ENCODE results near the gene PADI4. TPM values are rescaled to one million over a fixed set of nuclear protein-coding genes. Genes with fewer than 3 reads are reported as not detected.

The PADI4 gene
- total RNA-seq, 1 donor from 2014 or later: 0.67 TPM

- intact Hi-C loops (cut with micrococcal nuclease): no loop called here
- ATAC-seq (no peak), DNase-seq (no peak)
Measured at GRCh38 chr1:17280436-17280835, 27.6 kb upstream of the PADI4 start.

- intact Hi-C loops (cut with micrococcal nuclease): no loop called here
- no peak for ATAC-seq
- no peak for DNase-seq
Measured at GRCh38 chr1:17280894-17281293, 27.1 kb upstream of the PADI4 start.

GRCh38 chr1:17281775-17282181 is 26.2 kb upstream of the PADI4 start:
- intact Hi-C loops (cut with micrococcal nuclease): no loop called here
- ATAC-seq (no peak), DNase-seq (no peak)

- no peak for ATAC-seq
- intact Hi-C loops (cut with micrococcal nuclease): no loop called here
- DNase-seq: no peak
Measured at GRCh38 chr1:17282836-17283235, 25.2 kb upstream of the PADI4 start.

- ATAC-seq: no peak
- DNase-seq: no peak
- intact Hi-C loops (cut with micrococcal nuclease): no loop called here
Measured at GRCh38 chr1:17286646-17287045, 21.4 kb upstream of the PADI4 start.

- no peak for ATAC-seq
- intact Hi-C loops (cut with micrococcal nuclease): no loop called here
- DNase-seq: no peak
Measured at GRCh38 chr1:17287130-17287776, 20.7 kb upstream of the PADI4 start.

- no peak for ATAC-seq
- no peak for DNase-seq
- intact Hi-C loops (cut with micrococcal nuclease): no loop called here
Measured at GRCh38 chr1:17289721-17290120, 18.3 kb upstream of the PADI4 start.

- intact Hi-C loops (cut with micrococcal nuclease): no loop called here
- DNase-seq (no peak), ATAC-seq (no peak)
Measured at GRCh38 chr1:17290553-17290952, 17.4 kb upstream of the PADI4 start.

- ATAC-seq: no peak
- no peak for DNase-seq
- intact Hi-C loops (cut with micrococcal nuclease): no loop called here
Measured at GRCh38 chr1:17292299-17293160, 15.5 kb upstream of the PADI4 start.

- no peak for ATAC-seq
Measured at GRCh38 chr1:17293681-17294425, 14.1 kb upstream of the PADI4 start.

GRCh38 chr1:17295292-17295691 is 12.7 kb upstream of the PADI4 start:
- no peak for DNase-seq
- intact Hi-C loops (cut with micrococcal nuclease): no loop called here
- no peak for ATAC-seq

More at GRCh38 chr1:17293681-17294425, 14.1 kb upstream of the PADI4 start:
- intact Hi-C loops (cut with micrococcal nuclease): no loop called here
- no peak for DNase-seq

GRCh38 chr1:17296086-17296485 is 11.9 kb upstream of the PADI4 start:
- no peak for ATAC-seq

GRCh38 chr1:17297991-17298390 is 10.0 kb upstream of the PADI4 start:
- intact Hi-C loops (cut with micrococcal nuclease): no loop called here
- DNase-seq: no peak
- no peak for ATAC-seq

More at GRCh38 chr1:17296086-17296485, 11.9 kb upstream of the PADI4 start:
- intact Hi-C loops (cut with micrococcal nuclease): no loop called here
- DNase-seq: no peak

- intact Hi-C loops (cut with micrococcal nuclease): no loop called here
- DNase-seq: no peak
- no peak for ATAC-seq
Measured at GRCh38 chr1:17301767-17302166, 6.2 kb upstream of the PADI4 start.

- intact Hi-C loops (cut with micrococcal nuclease): no loop called here
- ATAC-seq: no peak
- DNase-seq: no peak
Measured at GRCh38 chr1:17304151-17304825, 3.7 kb upstream of the PADI4 start.

GRCh38 chr1:17304826-17305175 is 3.2 kb upstream of the PADI4 start:
- ATAC-seq (no peak), DNase-seq (no peak)
- intact Hi-C loops (cut with micrococcal nuclease): no loop called here

GRCh38 chr1:17305576-17306095 is 2.4 kb upstream of the PADI4 start:
- intact Hi-C loops (cut with micrococcal nuclease): no loop called here
- DNase-seq (no peak), ATAC-seq (no peak)

GRCh38 chr1:17306407-17306806 is 1.6 kb upstream of the PADI4 start:
- intact Hi-C loops (cut with micrococcal nuclease): no loop called here
- DNase-seq (no peak), ATAC-seq (no peak)

GRCh38 chr1:17306921-17307320 is 1.1 kb upstream of the PADI4 start:
- no peak for ATAC-seq
- no peak for DNase-seq
- intact Hi-C loops (cut with micrococcal nuclease): no loop called here

All from left ventricle myocardium superior (tissue), 1 donor.